NCI-H345 treated with DMSO at 0.1 percent for 48 hours (cell line): Measurements from ENCODE around the gene CD58.

Experiments used
- DNase-seq: peaks from one replicate; lab custom pipeline; 2025; ENCODE audit not compliant: unreplicated experiment; lab: John Stamatoyannopoulos, UW

Gene CD58

GRCh38 chr1:116544588-116545358, 26.1 kb downstream of the CD58 start:
- no peak for DNase-seq

GRCh38 chr1:116540088-116540487, 30.7 kb downstream of the CD58 start:
- no peak for DNase-seq

GRCh38 chr1:116538544-116538943, 32.3 kb downstream of the CD58 start:
- DNase-seq: no peak

- DNase-seq: no peak
Observed at GRCh38 chr1:116537898-116538297, 32.9 kb downstream of the CD58 start.

- no peak for DNase-seq
Observed at GRCh38 chr1:116537040-116537831, 33.6 kb downstream of the CD58 start.

GRCh38 chr1:116534014-116534739, 36.6 kb downstream of the CD58 start:
- no peak for DNase-seq

- no peak for DNase-seq
Observed at GRCh38 chr1:116533429-116533820, 37.4 kb downstream of the CD58 start.

GRCh38 chr1:116532671-116533428, 38.0 kb downstream of the CD58 start:
- no peak for DNase-seq

GRCh38 chr1:116531917-116532316, 38.9 kb downstream of the CD58 start:
- no peak for DNase-seq

- no peak for DNase-seq
Observed at GRCh38 chr1:116529681-116530080, 41.1 kb downstream of the CD58 start.

GRCh38 chr1:116529199-116529631, 41.6 kb downstream of the CD58 start:
- DNase-seq: no peak

GRCh38 chr1:116528329-116529083, 42.3 kb downstream of the CD58 start:
- DNase-seq: no peak

- no peak for DNase-seq
Observed at GRCh38 chr1:116525440-116525839, 45.4 kb downstream of the CD58 start.

GRCh38 chr1:116521186-116521585, 49.6 kb downstream of the CD58 start:
- no peak for DNase-seq

- no peak for DNase-seq
Observed at GRCh38 chr1:116518400-116518799, 52.4 kb downstream of the CD58 start.

- no peak for DNase-seq
Observed at GRCh38 chr1:116516631-116517030, 54.2 kb downstream of the CD58 start.

- no peak for DNase-seq
Observed at GRCh38 chr1:116515702-116516101, 55.1 kb downstream of the CD58 start.

GRCh38 chr1:116514708-116515525, 55.9 kb downstream of the CD58 start:
- no peak for DNase-seq

- DNase-seq: no peak
Observed at GRCh38 chr1:116513956-116514355, 56.9 kb downstream of the CD58 start.
